Vagina (tissue), 2 donors: ENCODE results near the gene ASB10.

Source experiments
- CTCF ChIP-seq, 3 experiments: fragments of 450-650 bp in 2 of 3; fragments of 200-600 bp in 1 of 3; sonication (generic) in 1 of 3; IDR thresholded peaks; one replicate each; pipeline ENCODE4 v1.5.1; 2017 to 2019; ENCODE audit warnings: antibody characterized with exemption in 3 of 3, mild to moderate bottlenecking in 2 of 3, moderate library complexity in 2 of 3
- POLR2A ChIP-seq, 2 donors: fragments of 450-650 bp; IDR thresholded peaks; one replicate each; pipeline ENCODE4 v1.6.1; 2017; ENCODE audit warnings: antibody characterized with exemption in 2 of 2, mild to moderate bottlenecking in 2 of 2, moderate library complexity in 2 of 2

- TF ChIP-seq POLR2A (IDR thresholded peaks at IDR 0.05), result no peak
- no peak for TF ChIP-seq CTCF (IDR thresholded peaks at IDR 0.05)
These were observed 580 bp upstream of the ASB10 start for GRCh38 chr7:151187409-151188251.
